GM19397 (cell line): ENCODE data around the gene IRF6.

ENCODE experiments used
- ATAC-seq: cut with Tn5 transposase; IDR thresholded peaks from one replicate; pipeline ENCODE4 v1.9.1; 2021; ENCODE audit warnings: mild to moderate bottlenecking, moderate library complexity; ENCODE audit not compliant: unreplicated experiment

The IRF6 gene

DNA sequence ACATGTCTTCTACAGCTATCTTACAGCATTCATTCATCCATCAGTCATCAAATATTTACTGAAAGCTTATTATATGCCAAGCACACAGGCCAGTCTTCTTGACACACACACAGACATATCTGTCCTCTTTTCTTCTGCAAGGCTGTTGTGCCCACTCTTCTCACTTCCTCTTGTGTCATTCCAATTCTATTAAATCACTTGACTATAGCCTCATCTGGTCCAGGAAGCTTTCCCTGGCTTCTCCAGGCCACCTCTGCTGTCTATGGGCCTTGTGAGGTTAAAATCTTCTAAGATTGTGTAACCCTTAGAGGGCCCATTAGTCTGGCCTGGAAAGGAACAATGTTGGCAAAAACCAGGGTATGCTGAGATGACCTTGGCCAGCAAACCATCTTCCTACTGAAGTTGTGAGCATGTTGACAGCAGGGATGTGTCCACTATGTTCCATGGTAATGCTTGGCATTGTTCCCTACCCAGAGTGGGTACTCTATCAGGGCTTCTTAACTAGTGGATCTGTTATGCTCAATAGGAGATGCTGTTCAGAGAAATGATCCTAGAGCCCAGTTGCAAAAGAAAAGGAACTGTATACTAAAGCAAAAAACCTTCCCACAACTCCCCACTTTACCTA is 44.8 kb downstream of the IRF6 start:
- ATAC-seq = no peak

DNA sequence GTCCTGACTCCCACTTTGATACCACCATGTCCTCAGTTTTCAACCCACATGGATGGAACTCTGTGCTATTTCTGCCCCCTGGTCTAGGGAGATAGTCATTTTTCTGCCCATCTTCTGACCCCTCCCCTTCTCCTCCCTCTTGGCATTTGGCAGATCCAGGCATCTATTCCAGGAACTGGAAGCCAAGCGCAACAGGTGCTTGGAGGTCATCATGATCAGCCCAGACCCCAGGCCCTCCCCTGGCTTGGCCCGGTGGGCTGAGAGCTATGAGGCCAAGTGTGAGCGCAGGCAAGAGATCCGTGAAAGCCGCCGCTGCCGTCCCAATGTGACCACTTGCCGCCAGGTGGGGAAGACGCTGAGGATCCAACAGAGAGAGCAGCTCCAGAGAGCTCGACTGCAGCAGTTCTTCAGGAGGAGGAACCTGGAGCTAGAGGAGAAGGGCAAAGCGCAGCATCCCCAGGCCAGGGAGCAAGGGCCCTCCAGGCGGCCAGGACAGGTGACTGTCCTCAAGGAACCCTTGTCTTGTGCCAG is 46.0 kb downstream of the IRF6 start:
- no peak for ATAC-seq

DNA sequence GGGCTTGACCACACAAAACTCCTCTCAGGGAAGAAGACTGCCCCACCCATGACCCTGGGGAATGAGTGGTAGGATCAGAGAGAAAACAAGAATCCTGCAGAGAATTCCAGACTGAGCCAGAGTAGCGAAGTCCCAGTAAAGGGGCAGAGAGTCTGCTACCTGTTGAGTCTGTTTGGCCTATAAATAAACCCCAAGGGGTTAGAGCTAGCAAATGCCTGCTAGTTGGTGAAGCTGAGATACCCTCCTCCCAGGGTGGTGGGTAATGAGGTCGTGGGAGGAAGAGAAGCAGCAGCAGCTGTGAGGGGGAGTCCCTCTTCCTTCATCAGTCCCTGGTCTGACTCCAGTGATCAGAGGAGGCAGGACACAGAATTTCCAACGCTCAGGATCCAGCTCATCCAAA is 47.5 kb downstream of the IRF6 start:
- no peak for ATAC-seq

DNA sequence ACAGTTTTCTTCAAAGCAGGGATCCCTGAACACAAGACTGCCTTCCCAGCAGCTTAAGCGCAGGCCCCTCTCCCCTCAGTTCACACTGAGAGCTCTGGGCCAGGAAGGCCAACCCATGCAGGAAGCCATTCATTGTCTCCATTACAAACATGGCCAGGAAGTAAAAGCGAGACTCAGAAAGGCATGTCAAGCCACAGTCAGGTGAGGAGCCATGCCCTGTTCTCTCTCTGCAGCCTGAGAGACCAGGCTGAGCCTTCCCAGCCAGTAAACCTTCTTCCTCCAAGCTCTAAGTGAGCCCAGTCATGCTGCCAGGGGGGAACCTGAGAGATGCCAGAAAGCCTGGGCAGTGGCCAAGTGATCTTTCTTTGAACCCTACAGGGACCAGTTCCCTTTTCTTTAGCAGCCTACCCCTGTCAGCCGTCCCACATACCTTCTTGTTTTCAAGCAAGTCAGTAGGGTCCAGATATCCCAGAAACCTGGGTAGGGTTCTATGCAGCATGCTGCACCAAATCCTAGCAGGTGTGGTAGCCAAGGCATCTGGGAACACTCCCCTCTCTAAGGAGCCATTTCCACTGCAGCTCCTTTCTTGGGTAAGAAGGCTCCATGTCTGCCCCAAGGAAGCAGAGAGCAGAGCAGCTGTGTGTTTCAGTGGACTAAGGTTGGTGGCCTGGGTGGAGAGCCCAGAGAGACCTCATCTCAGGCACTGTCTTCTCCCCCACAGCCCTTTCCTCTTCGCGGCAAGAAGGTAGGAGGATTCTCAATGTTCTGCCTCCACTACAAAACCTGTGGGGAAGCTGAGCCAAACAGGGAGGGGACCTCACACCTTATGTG is 49.1 kb downstream of the IRF6 start:
- ATAC-seq = peak; percentile 33

DNA sequence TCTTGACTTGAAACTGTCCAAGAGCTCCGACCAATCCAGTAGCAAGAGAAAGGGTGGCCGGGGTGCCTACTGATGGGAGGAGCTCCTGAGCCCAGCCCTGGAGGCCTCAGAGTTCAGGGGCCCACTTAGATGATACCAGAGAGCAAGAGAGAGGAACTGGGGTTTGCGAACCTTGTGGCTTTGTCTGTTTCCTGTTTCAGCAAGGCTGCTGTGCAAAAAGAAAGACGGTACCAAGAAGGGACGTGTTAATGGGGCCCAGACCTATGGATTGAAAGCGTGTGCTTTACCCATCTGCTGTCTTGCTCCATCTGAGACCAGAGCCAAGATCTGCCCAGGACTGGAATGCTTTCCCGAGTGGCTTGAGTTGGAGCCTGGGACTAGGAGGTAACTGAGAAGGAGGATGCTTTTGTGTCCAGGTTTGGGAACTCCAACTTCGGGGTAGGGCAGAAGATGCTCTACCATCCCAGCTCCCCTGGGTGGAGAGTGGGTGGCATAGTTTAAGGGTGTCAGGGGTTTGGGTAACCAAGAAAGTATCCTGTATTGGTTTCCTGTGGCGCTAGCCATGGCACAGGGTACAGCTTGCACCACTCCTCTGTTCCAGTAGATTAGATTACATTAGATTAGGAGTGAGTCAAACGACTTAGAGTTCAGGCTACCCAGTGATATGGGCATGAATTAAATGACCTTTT is 49.9 kb downstream of the IRF6 start, which contains the start of gene TRAF3IP3:
Gene TRAF3IP3 (plus strand): TSS at position 128 of the 689 bp plus-strand sequence. CDS start 3,987 bp downstream, outside the sequence.
- ATAC-seq = peak; percentile 78

DNA sequence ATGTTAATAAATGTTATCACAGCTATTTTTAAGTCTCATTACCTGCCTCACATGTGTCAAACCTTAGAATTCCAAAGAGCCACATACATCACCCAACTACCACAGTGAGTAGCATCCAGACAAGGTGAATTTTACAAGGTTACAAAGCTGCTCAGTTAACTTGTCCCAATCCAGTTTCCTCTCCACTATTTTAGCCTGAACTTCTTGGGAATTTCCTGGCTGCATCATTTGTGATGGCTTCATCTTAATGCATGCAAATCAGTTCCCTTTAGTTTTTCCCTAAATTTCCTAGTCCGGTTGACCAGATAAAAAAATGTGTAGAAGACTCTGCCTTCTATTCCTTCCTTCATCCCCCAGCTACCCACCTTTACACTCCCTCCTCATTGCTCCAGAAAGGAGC is 50.7 kb downstream of the IRF6 start:
- ATAC-seq = no peak

DNA sequence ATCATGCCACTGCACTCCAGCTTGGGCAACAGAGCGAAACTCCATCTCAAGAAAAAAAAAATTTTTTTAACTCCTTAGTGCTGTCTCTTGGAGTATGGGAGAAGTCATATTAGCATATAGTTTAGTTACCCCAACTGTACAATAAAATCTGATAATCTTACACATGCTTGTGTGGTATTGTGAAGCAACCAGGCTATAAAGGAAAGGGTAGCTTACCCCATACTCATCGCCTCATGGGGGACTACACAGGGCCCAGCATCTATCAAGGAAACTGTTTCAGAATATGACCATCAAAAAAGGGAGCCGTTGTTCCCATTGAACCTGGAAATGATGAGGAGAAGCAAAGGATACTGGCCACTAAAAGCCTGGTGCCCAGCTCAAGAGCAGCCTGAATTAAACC is 53.1 kb downstream of the IRF6 start:
- no peak for ATAC-seq

DNA sequence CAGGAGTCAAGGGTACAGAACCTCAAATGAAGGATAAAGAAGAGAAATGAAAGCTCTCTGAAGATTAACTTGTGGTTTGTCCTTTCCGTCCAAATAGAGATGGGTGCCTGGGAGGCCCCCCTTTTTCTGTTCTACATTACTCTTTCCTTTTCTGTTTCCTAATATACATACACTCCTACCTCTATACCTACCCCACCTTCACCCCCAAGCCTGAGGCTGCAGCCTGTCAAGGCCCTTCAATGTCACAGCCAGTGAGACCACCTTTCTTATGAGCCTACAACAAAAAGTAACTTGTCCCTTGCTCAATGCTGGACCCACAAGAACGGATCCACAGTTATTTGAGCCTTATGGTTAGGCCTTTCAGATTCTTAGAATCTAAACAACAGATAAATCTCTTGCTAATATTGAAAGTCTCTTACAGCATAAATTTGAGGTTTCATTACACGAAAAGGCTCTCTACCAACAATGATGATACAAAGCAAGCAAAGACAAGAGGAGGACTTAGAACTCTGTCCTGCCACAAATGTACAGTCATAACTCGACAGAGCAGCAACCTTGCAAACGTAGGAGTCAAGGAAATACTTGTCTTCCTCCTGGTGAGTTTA is 54.2 kb downstream of the IRF6 start:
- ATAC-seq = peak; percentile 36

DNA sequence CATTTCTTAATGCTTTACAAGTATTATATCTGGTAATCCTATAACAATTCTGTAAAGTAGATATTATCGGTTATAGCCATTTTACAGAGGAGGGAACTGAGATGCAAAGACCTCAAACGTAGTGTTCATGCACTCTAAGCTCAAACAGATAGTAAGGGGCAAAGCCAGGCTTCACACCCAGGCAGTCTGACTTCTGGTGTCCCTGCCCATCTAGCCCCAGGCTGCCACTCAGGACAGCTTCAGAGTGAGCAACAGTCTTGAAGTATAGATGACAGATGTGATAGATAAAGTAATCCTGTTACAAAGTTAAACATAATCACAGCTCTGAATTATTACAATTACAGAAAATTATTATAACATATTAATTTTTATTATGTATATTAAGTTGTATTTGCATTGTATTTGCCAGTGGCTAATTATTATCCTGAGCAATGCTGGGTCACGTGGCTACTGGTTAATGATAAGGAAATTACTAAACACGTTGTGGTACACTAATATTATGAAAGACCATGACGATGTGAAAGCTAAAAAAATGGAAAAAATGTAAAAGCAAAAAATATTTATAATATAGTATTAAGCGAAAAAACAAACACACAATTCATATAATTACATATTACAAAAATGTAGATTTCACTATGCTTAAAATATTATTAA is 56.1 kb downstream of the IRF6 start:
- ATAC-seq = no peak

DNA sequence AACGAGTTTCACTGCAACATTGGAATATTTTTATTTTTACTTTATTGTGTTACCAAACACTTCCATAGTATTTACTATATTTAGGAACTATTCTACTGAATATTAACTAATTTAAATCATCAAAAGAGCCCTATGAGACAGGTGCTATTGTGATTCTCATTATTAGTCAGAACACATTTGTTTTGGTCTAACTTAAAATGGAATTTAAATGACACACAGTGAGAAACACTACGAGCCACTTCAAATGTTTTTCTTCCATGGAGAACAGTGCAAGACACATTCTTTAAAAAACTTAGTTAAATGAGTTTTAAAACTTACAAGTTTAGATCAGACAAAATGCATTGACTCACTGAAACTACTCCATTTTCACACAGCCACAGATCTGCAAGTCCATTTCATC is 56.7 kb downstream of the IRF6 start:
- ATAC-seq = no peak

DNA sequence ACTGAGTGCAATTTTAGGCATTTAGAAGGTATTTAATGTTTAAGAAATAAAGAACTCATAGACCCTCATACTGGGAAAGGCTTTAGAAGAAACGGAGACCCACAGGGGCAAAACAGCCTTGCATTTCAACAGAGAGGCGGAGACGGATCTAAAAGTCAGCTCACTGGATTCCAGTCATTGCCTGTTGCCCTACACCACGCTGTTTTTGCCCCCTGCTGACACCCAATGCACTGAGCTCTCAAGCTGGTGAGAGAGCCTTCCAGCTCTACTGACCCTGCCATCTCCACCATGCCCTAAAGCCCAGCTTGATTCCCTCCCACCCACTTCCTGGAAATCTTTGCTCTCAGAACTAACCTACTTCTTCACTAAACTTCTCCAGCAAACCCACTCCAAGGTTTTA is 57.3 kb downstream of the IRF6 start:
- ATAC-seq = no peak

DNA sequence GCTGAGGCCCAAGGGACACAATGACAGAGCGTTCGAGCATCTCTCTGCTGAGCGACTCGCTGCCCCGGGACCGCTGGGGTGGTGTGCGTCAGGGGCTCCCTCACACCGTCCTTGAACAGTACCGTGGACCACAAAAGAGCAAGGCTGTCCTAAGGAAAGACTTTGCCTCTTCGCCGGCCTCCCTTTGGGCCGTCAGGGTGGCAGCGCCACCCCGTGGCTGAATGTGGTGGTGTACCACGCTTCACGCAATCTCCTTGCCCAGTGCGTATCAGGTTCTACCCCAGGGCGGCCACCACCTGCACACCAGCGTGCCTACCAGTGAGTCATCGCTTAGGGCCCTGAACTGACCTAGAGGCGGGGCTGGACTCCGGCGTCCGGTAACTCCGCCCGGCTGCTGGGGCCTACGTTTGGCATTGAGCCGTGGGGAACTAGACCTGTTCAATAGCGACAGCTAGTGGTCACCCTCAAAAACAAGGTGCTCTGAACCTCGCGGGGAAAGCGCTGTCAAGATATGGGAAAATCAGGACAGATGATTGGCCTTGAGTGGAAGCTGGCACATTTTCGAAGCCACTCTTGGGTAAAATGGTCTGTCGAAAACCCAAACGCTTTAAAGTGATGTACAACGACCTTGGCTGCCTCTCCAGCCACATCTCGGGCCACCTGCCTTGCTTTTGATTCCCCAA is 58.2 kb downstream of the IRF6 start:
- peak; percentile 78 for ATAC-seq

DNA sequence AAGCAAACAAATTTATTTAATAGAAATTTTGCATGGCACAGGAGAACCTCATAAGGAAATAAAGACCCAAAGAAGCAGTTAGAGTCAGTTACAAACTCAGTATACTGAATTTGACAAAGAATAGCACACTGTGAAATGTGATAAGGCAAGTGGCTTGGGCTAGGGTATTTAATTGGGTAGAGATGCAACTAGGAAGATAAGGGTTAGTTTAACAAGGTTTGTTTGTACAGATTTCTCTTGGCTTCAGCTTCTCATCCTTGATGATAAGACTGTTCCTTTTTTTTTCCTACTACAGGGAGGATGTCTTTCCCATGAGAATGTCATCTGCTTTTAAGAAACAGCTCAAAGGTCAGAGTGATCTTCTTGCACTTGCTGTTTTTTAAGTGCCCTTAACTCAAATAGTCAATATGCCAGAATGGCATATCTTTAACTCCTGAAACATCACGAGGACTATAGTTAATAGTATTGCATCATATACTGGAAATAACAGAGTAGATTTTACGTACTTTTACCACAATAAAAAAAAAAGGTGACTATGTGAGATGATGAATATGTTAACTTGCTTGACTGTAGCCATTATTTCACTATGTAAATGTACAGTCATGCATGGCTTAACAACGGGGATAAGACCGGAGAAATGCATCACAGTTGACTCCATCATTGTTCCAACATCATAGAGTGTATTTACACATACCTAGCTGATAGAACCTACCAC is 59.3 kb downstream of the IRF6 start:
- no peak for ATAC-seq

DNA sequence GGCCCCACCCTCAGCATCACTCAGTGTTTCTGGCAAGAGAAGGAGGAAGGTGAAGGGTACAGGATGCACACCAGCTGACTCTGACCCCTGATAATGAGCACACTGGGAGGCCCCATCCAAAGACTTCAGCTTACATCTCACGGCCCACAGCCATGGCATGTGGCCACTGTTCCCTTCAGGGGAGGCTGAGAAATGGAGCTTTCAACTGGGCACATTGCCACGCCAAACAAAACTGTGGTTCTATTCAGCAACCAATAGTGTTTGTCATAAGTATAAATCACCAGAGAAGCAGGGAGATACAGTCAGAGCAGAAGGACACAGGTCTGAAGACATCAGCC is 62.8 kb downstream of the IRF6 start:
- ATAC-seq = no peak

DNA sequence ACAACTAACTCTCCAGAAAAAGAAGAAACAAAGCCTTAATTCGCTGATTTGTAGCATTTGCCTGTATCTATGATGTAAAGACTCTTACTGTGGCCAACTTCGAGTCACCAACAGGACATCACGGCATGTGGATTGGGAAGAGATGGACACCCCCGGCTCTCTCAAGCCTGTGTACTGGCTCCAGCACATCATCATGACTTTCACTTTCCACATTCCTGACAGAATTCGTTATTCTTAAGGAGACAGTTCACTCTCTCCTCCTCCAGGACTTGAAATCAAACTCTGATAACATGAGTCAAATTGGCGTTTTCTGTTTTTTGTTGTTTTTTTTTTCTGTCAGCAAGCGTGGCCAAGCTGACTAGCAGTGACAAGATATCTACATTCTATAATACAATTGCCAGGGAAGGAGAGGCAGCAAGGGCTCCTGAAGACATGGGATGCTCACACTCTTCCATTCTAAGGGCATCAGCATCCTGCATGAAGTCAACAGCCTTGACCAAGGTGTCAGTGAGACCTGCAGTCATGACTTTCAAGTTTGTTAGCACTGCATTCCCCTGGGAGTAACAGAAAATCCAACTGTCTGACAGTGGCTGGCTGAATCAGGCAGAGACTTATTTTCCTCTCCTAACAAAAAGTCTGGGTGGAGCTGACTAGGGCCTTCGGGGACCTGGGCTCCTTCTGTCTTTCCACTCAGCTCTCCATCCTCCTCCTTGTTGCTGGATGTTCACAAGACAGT is 63.4 kb downstream of the IRF6 start:
- no peak for ATAC-seq

DNA sequence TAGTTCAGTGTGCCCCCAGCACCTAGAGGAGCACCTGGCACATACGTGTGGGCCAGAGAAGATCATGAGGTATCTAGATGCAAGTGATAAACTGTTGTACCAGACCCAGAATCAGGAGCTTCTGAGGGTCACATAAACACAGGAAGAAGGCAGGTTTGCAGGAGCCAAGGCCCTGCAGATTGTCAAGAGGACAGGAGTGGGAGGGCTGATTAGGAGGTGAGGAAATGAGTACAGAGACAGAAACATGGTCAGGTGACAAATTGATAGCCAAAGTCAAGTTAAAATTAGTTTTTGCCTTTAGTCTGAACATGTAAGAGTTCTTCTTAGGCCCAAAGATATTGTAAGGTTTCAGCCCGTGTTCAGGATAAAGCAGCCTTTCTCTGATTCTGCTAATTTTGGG is 64.1 kb downstream of the IRF6 start:
- ATAC-seq = no peak

DNA sequence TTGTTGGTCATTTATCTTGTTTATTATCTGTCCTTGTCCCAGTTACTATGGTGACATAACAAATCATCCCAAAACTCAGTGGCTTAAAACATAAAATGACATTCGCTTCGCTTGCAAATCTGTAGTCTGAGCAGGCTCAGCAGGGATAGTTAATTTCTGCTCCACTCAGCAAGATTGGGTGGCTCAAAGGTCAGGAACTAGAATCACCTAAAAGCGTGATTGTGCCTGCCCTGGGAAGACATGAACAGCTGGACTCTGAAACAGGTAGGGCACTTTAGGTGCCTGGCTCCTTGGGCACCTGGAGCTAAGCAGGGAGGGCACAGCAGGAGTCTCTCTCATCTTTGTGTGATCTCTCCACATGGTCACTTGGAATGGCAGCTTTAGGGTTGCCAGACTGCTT is 64.7 kb downstream of the IRF6 start:
- ATAC-seq = no peak

DNA sequence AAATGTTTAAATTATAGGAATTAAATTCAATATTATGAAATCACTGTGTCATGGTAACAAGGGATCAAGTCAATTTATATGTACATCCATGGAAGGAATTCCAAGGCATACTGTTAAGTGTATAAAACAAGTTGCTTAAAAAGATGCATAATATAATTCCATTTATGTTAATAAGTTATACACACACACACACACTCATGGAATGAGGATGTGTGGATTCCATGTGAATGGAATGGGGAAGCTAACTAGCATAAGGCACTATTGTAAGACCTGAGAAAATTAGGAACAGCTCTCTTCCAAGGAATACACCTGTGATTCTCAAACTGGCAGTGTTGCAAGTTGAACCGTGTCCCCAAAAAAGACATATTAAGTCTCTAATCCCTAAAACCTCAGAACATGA is 67.7 kb downstream of the IRF6 start:
- no peak for ATAC-seq

DNA sequence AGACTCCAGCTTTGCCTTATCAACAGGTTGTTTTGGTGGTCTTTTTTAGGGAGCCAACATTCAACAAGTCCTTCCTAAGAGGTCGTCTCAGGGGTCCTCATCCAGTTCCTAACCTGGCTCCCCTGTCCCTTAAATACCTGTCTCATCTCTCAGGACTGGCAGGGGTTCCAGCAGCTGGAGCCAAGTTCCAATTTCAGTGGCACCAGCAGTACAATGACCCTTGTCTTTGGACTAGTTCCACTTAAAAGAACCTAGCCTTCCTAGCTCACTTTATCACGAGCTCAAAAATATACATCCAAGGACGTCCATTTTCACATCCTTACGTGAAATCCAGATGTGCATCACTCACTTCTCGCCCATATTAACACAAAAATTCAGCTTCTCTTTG is 68.8 kb downstream of the IRF6 start:
- no peak for ATAC-seq
